Neutrophil (primary cell): ENCODE results near the gene TMEM106A.
A peak's percentile ranks its signal among the peaks of the same experiment; 100 is the strongest.

ENCODE experiments used
- H3K27ac ChIP-seq: fragments of 200-600 bp; sonication (generic); 2 replicates; pipeline ENCODE4 v1.5.1; 2016; ENCODE audit warnings: mild to moderate bottlenecking, moderate library complexity
- H3K27me3 ChIP-seq: fragments of 200-600 bp; sonication (generic); 2 replicates; pipeline ENCODE4 v1.6.0; 2016; ENCODE audit warnings: mild to moderate bottlenecking
- H3K36me3 ChIP-seq: fragments of 200-600 bp; sonication (generic); 2 replicates; pipeline ENCODE4 v1.5.1; 2017
- H3K4me1 ChIP-seq, 2 experiments: fragments of 200-600 bp in 1 of 2; sonication (generic) in 1 of 2; 1 replicate in 1 of 2; 2 replicates in 1 of 2; pipeline versions ENCODE4 v1.5.1 to v1.6.1; 2013 to 2016; ENCODE audit warnings: low read depth in 1 of 2, low read length in 1 of 2, mild to moderate bottlenecking in 1 of 2, moderate library complexity in 1 of 2; ENCODE audit not compliant: control insufficient read depth in 1 of 2, insufficient read depth in 1 of 2
- H3K4me3 ChIP-seq, 2 experiments: fragments of 200-600 bp in 1 of 2; sonication (generic) in 1 of 2; 1 replicate in 1 of 2; 2 replicates in 1 of 2; pipeline ENCODE4 v1.5.1; 2013 to 2016; ENCODE audit warnings: low read depth in 1 of 2, low read length in 1 of 2, mild to moderate bottlenecking in 1 of 2, moderate library complexity in 1 of 2
- H3K9me3 ChIP-seq: fragments of 200-600 bp; sonication (generic); 2 replicates; pipeline ENCODE4 v1.5.1; 2016
- CTCF ChIP-seq: fragments of 200-600 bp; sonication (generic); IDR thresholded peaks from 2 replicates; pipeline ENCODE4 v1.5.1; 2016; ENCODE audit warnings: antibody characterized with exemption

TMEM106A gene

GRCh38 chr17:43212641-43213490 lies 1.2 kb downstream of the TMEM106A start:
- H3K4me3 ChIP-seq, result no peak overlapping the region
- peaks cover 84% of the 10 kb centered on the region for H3K36me3 ChIP-seq
- peaks cover 25 to 26% of the 10 kb centered on the region in 2 experiments for H3K4me1 ChIP-seq
- H3K9me3 ChIP-seq, result no peaks in the 10 kb centered on the region
- peak overlapping the region; percentile 69 for H3K27ac ChIP-seq
- no peaks in the 10 kb centered on the region for H3K27me3 ChIP-seq
- no peak for TF ChIP-seq CTCF

- H3K4me3 ChIP-seq, result no peak overlapping the region
- peak overlapping the region; percentile 69 for H3K27ac ChIP-seq
- TF ChIP-seq CTCF, result no peak
- H3K27me3 ChIP-seq, result no peaks in the 10 kb centered on the region
- H3K36me3 ChIP-seq, result peaks cover 84% of the 10 kb centered on the region
- peaks cover 25 to 26% of the 10 kb centered on the region in 2 experiments for H3K4me1 ChIP-seq
- no peaks in the 10 kb centered on the region for H3K9me3 ChIP-seq
Measured at GRCh38 chr17:43213545-43213944, 1.9 kb downstream of the TMEM106A start.

- Histone ChIP-seq H3K9me3 (no peaks in the 10 kb centered on the region), H3K27ac (no peak overlapping the region), H3K4me1 (peaks cover 29 to 33% of the 10 kb centered on the region in 2 experiments), H3K36me3 (peaks cover 72% of the 10 kb centered on the region), H3K27me3 (no peaks in the 10 kb centered on the region), H3K4me3 (no peak overlapping the region)
- no peak for TF ChIP-seq CTCF
Measured at GRCh38 chr17:43215341-43215740, 3.7 kb downstream of the TMEM106A start.

- Histone ChIP-seq H3K27me3 (no peaks in the 10 kb centered on the region), H3K36me3 (peaks cover 71% of the 10 kb centered on the region), H3K4me3 (no peak overlapping the region), H3K27ac (no peak overlapping the region), H3K4me1 (peaks cover 24 to 27% of the 10 kb centered on the region in 2 experiments), H3K9me3 (no peaks in the 10 kb centered on the region)
- TF ChIP-seq CTCF, result no peak
Measured at GRCh38 chr17:43216369-43216761, 4.7 kb downstream of the TMEM106A start.

- H3K27ac ChIP-seq, result no peak overlapping the region
- no peaks in the 10 kb centered on the region for H3K9me3 ChIP-seq
- no peak overlapping the region for H3K4me3 ChIP-seq
- TF ChIP-seq CTCF, result no peak
- peaks cover 73% of the 10 kb centered on the region for H3K36me3 ChIP-seq
- H3K27me3 ChIP-seq, result no peaks in the 10 kb centered on the region
- peaks cover 18 to 20% of the 10 kb centered on the region in 2 experiments for H3K4me1 ChIP-seq
Measured at GRCh38 chr17:43216762-43217613, 5.3 kb downstream of the TMEM106A start.
